GM12878 (cell line): ENCODE results near the gene GUK1. TPM values are rescaled to one million over a fixed set of nuclear protein-coding genes. Genes with fewer than 3 reads are reported as not detected.

Experiments
- BCL11A ChIP-seq: IDR thresholded peaks from 2 replicates; pipeline ENCODE4 v1.6.1; 2011; ENCODE audit warnings: low read depth, low read length
- EED ChIP-seq: sonication (generic); IDR thresholded peaks from 2 replicates; pipeline ENCODE4 v1.6.1; 2016; ENCODE audit warnings: antibody characterized with exemption, low read depth
- EP300 ChIP-seq, 2 experiments: fragments of 150-350 bp in 1 of 2; IDR thresholded peaks; 2 replicates each; pipeline ENCODE4 v1.6.1; 2011 to 2012; ENCODE audit warnings: low read depth in 2 of 2, low read length in 2 of 2, borderline replicate concordance in 1 of 2, improper control_type of control experiment in 1 of 2, inconsistent platforms in 1 of 2; ENCODE audit not compliant: control insufficient read depth in 1 of 2
- HCFC1 ChIP-seq: fragments of 150-350 bp; IDR thresholded peaks from 2 replicates; pipeline ENCODE4 v1.6.1; 2014; ENCODE audit warnings: low read length
- MEF2A ChIP-seq: IDR thresholded peaks from 2 replicates; pipeline ENCODE4 v1.6.1; 2011; ENCODE audit warnings: low read depth, mild to moderate bottlenecking, low read length, moderate library complexity; ENCODE audit not compliant: insufficient read depth
- MTA2 ChIP-seq: fragments of 450-650 bp; IDR thresholded peaks from 2 replicates; pipeline ENCODE4 v1.6.1; 2016; ENCODE audit warnings: low read depth, mild to moderate bottlenecking, moderate library complexity
- NRF1 ChIP-seq: conservative IDR thresholded peaks from 2 replicates; pipeline ENCODE4 v1.6.1; 2011; ENCODE audit warnings: mild to moderate bottlenecking, low read depth, low read length, improper control_type of control experiment
- POU2F2 ChIP-seq: IDR thresholded peaks from 3 replicates; pipeline ENCODE4 v1.6.1; 2011; ENCODE audit warnings: low read depth, mild to moderate bottlenecking, low read length, borderline replicate concordance
- RBBP5 ChIP-seq: fragments of 200-600 bp; sonication (generic); conservative IDR thresholded peaks from 2 replicates; pipeline ENCODE4 v1.6.1; 2016
- RELA ChIP-seq: fragments of 450-650 bp; IDR thresholded peaks from 2 replicates; pipeline ENCODE4 v1.8.0; 2014; ENCODE audit warnings: borderline replicate concordance; ENCODE audit not compliant: partially characterized antibody
- SREBF2 ChIP-seq: IDR thresholded peaks from 2 replicates; pipeline ENCODE4 v1.6.1; 2012; ENCODE audit warnings: mild to moderate bottlenecking, low read length
- ZNF384 ChIP-seq: IDR thresholded peaks from 2 replicates; pipeline ENCODE4 v1.6.1; 2012; ENCODE audit warnings: low read depth, mild to moderate bottlenecking, low read length, improper control_type of control experiment, borderline replicate concordance
- ZSCAN29 ChIP-seq: fragments of 450-650 bp; IDR thresholded peaks from 2 replicates; pipeline ENCODE4 v1.6.1; 2017; ENCODE audit warnings: mild to moderate bottlenecking, moderate library complexity
- ZZZ3 ChIP-seq: IDR thresholded peaks from 2 replicates; pipeline ENCODE4 v1.6.1; 2011; ENCODE audit warnings: low read depth; ENCODE audit not compliant: control insufficient read depth, insufficient read length
- polyA plus RNA-seq, 11 experiments: library from polyadenylated mRNA; depleted of rRNA in 4 of 11; unstranded in 6 of 11; stranded (reverse) in 5 of 11; fragments of >200 nt; fragmentation: Nextera tagmentation in 4 of 11; fragmentation: Illumina TruSeq in 1 of 11; extraction: Ambion mirVana in 4 of 11; extraction: Trizol in 1 of 11; gene quantifications; 1 replicate in 1 of 11; 2 replicates in 10 of 11; pipeline versions ENCODE4 v1.2.1 to v1.2.3, GENCODE V29; 2011 to 2016; ENCODE audit warnings: inconsistent platforms in 2 of 11, missing spikeins in 2 of 11, low read depth in 1 of 11
- total RNA-seq, 4 experiments: library from RNA; depleted of rRNA in 3 of 4; stranded (reverse); fragments of >200 nt in 3 of 4; fragmentation: Illumina TruSeq in 1 of 4; extraction: Trizol in 1 of 4; gene quantifications; 2 replicates each; pipeline versions ENCODE4 v1.2.1 to v1.2.3, GENCODE V29; 2013 to 2021
- TF ChIP-seq, protein P1 (sequence below): IDR thresholded peaks from 2 replicates; pipeline ENCODE4 v1.6.1; 2011; ENCODE audit warnings: borderline replicate concordance, low read depth, mild to moderate bottlenecking, moderate library complexity, low read length; ENCODE audit not compliant: insufficient read depth, poor library complexity, severe bottlenecking
- TF ChIP-seq, protein P2 (sequence below): fragments of 450-650 bp; IDR thresholded peaks from 2 replicates; pipeline ENCODE4 v1.6.1; 2017; ENCODE audit warnings: mild to moderate bottlenecking, low read depth, inconsistent platforms; ENCODE audit not compliant: poor library complexity, severe bottlenecking
- TF ChIP-seq, protein P3 (sequence below): fragments of 450-650 bp; IDR thresholded peaks from 2 replicates; pipeline ENCODE4 v1.6.1; 2017; ENCODE audit warnings: mild to moderate bottlenecking, moderate library complexity
- TF ChIP-seq, protein P4 (sequence below), 3 experiments: IDR thresholded peaks in 2 of 3; conservative IDR thresholded peaks in 1 of 3; 2 replicates each; pipeline ENCODE4 v1.5.1; 2011; ENCODE audit warnings: low read depth in 3 of 3, low read length in 3 of 3, mild to moderate bottlenecking in 3 of 3, control low read depth in 2 of 3, moderate library complexity in 2 of 3, inconsistent platforms in 1 of 3, mixed read lengths in 1 of 3; ENCODE audit not compliant: control insufficient read depth in 2 of 3, insufficient read depth in 1 of 3; ENCODE audit errors: extremely low read depth in 1 of 3

Gene GUK1
- total and polyA plus RNA-seq, 10 of the 15 experiments (the other 5 are each of a cell fraction or from before 2014, with no cell fraction given): 6.3 to 357 (median 203) TPM

DNA sequence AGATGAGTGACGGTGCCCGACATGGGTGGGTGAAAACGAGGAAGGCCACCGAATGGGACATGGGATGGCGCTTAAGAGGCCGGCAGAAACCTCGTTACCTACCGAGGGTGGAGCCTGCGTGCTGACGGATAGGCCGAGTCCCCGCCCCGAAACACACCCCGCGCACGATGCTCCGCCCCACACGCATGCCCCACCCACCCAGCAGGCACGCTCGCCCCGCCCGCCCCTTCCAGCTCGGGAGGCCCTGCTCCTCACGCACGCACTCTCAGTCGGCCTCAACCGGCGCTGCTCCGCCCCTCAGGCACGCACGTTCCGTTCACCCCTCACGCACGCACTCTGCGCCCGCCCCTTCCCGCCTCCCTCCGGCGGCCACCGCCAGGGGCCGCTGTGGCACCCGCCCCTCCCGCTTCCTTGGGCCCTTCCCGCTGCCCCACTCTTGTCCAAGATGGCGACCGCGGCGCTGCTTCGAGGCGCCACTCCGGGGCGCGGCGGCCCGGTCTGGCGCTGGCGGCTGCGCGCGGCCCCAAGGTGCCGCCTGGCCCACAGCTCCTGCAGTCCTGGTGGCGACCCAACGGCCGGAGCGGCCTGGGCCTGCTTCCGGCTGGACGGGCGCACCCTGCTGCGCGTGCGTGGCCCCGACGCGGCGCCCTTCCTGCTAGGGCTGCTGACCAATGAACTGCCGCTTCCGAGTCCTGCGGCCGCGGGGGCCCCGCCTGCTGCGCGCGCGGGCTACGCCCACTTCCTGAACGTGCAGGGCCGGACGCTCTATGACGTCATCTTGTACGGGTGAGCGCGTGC lies 25.5 kb downstream of the GUK1 start, which contains the start of gene IBA57 (continued):
- TF ChIP-seq EP300 (IDR thresholded peaks at IDR 0.05; ENCODE audit: borderline replicate concordance in 1 of 2, control insufficient read depth in 1 of 2, low read depth in 2 of 2, low read length in 2 of 2) (peak; percentile 8 to 60; a peak in 2 of 4 replicates), POU2F2 (peak; percentile 84), HCFC1 (peak; percentile 68), ZNF384 (no peak), ZSCAN29 (peak; percentile 77; the same call in 1 of the 2 replicates), ZZZ3 (no peak), EED (no peak; the same call in 1 of the 2 replicates), MEF2A (0 out of 2 replicates have a peak, but pooled peaks have one; percentile 3), SREBF2 (0 out of 2 replicates have a peak, but pooled peaks have one; percentile 9), MTA2 (no peak), BCL11A (no peak), NRF1 (peak; percentile 81), RBBP5 (no peak), RELA (peak; percentile 89)
- TF ChIP-seq, protein P1, sequence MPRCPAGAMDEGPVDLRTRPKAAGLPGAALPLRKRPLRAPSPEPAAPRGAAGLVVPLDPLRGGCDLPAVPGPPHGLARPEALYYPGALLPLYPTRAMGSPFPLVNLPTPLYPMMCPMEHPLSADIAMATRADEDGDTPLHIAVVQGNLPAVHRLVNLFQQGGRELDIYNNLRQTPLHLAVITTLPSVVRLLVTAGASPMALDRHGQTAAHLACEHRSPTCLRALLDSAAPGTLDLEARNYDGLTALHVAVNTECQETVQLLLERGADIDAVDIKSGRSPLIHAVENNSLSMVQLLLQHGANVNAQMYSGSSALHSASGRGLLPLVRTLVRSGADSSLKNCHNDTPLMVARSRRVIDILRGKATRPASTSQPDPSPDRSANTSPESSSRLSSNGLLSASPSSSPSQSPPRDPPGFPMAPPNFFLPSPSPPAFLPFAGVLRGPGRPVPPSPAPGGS: peak; percentile 30
- TF ChIP-seq, protein P2, sequence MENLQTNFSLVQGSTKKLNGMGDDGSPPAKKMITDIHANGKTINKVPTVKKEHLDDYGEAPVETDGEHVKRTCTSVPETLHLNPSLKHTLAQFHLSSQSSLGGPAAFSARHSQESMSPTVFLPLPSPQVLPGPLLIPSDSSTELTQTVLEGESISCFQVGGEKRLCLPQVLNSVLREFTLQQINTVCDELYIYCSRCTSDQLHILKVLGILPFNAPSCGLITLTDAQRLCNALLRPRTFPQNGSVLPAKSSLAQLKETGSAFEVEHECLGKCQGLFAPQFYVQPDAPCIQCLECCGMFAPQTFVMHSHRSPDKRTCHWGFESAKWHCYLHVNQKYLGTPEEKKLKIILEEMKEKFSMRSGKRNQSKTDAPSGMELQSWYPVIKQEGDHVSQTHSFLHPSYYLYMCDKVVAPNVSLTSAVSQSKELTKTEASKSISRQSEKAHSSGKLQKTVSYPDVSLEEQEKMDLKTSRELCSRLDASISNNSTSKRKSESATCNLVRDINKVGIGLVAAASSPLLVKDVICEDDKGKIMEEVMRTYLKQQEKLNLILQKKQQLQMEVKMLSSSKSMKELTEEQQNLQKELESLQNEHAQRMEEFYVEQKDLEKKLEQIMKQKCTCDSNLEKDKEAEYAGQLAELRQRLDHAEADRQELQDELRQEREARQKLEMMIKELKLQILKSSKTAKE: no peak
- TF ChIP-seq, protein P3, sequence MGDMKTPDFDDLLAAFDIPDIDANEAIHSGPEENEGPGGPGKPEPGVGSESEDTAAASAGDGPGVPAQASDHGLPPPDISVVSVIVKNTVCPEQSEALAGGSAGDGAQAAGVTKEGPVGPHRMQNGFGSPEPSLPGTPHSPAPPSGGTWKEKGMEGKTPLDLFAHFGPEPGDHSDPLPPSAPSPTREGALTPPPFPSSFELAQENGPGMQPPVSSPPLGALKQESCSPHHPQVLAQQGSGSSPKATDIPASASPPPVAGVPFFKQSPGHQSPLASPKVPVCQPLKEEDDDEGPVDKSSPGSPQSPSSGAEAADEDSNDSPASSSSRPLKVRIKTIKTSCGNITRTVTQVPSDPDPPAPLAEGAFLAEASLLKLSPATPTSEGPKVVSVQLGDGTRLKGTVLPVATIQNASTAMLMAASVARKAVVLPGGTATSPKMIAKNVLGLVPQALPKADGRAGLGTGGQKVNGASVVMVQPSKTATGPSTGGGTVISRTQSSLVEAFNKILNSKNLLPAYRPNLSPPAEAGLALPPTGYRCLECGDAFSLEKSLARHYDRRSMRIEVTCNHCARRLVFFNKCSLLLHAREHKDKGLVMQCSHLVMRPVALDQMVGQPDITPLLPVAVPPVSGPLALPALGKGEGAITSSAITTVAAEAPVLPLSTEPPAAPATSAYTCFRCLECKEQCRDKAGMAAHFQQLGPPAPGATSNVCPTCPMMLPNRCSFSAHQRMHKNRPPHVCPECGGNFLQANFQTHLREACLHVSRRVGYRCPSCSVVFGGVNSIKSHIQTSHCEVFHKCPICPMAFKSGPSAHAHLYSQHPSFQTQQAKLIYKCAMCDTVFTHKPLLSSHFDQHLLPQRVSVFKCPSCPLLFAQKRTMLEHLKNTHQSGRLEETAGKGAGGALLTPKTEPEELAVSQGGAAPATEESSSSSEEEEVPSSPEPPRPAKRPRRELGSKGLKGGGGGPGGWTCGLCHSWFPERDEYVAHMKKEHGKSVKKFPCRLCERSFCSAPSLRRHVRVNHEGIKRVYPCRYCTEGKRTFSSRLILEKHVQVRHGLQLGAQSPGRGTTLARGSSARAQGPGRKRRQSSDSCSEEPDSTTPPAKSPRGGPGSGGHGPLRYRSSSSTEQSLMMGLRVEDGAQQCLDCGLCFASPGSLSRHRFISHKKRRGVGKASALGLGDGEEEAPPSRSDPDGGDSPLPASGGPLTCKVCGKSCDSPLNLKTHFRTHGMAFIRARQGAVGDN: peak; percentile 97
- TF ChIP-seq, protein P4, sequence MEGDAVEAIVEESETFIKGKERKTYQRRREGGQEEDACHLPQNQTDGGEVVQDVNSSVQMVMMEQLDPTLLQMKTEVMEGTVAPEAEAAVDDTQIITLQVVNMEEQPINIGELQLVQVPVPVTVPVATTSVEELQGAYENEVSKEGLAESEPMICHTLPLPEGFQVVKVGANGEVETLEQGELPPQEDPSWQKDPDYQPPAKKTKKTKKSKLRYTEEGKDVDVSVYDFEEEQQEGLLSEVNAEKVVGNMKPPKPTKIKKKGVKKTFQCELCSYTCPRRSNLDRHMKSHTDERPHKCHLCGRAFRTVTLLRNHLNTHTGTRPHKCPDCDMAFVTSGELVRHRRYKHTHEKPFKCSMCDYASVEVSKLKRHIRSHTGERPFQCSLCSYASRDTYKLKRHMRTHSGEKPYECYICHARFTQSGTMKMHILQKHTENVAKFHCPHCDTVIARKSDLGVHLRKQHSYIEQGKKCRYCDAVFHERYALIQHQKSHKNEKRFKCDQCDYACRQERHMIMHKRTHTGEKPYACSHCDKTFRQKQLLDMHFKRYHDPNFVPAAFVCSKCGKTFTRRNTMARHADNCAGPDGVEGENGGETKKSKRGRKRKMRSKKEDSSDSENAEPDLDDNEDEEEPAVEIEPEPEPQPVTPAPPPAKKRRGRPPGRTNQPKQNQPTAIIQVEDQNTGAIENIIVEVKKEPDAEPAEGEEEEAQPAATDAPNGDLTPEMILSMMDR (IDR thresholded peaks at IDR 0.05 in 2 of 3, conservative IDR thresholded peaks at IDR 0.05 in 1 of 3; ENCODE audit: control insufficient read depth in 2 of 3, extremely low read depth in 1 of 3, insufficient read depth in 1 of 3, low read depth in 3 of 3, low read length in 3 of 3): peak; percentile 88 to 98 (median 92)
